ENCODE data around the gene KDR.

DNA sequence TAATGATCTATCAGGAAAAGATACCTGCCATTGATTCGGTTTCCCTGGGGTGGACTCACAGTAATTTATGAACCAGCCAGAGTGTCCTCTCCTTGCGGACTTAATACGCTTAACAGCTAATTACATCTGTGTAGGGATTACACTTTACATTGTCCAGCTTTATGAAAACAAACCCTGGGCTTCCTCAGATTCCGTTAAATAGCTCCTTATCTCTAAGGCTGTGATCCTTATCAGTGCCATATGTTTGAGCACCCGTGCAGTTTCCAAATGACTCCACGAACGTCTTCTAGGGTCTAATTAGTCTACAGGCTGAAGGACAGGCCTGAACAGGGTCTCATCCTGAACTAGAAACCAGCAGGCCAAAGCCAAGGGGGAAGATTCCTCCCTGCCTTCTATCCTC, 56.9 kb downstream of the KDR start:
- TF ChIP-seq, protein P1, sequence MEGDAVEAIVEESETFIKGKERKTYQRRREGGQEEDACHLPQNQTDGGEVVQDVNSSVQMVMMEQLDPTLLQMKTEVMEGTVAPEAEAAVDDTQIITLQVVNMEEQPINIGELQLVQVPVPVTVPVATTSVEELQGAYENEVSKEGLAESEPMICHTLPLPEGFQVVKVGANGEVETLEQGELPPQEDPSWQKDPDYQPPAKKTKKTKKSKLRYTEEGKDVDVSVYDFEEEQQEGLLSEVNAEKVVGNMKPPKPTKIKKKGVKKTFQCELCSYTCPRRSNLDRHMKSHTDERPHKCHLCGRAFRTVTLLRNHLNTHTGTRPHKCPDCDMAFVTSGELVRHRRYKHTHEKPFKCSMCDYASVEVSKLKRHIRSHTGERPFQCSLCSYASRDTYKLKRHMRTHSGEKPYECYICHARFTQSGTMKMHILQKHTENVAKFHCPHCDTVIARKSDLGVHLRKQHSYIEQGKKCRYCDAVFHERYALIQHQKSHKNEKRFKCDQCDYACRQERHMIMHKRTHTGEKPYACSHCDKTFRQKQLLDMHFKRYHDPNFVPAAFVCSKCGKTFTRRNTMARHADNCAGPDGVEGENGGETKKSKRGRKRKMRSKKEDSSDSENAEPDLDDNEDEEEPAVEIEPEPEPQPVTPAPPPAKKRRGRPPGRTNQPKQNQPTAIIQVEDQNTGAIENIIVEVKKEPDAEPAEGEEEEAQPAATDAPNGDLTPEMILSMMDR (IDR thresholded peaks at IDR 0.05), result no peak
- TF ChIP-seq, protein P2, sequence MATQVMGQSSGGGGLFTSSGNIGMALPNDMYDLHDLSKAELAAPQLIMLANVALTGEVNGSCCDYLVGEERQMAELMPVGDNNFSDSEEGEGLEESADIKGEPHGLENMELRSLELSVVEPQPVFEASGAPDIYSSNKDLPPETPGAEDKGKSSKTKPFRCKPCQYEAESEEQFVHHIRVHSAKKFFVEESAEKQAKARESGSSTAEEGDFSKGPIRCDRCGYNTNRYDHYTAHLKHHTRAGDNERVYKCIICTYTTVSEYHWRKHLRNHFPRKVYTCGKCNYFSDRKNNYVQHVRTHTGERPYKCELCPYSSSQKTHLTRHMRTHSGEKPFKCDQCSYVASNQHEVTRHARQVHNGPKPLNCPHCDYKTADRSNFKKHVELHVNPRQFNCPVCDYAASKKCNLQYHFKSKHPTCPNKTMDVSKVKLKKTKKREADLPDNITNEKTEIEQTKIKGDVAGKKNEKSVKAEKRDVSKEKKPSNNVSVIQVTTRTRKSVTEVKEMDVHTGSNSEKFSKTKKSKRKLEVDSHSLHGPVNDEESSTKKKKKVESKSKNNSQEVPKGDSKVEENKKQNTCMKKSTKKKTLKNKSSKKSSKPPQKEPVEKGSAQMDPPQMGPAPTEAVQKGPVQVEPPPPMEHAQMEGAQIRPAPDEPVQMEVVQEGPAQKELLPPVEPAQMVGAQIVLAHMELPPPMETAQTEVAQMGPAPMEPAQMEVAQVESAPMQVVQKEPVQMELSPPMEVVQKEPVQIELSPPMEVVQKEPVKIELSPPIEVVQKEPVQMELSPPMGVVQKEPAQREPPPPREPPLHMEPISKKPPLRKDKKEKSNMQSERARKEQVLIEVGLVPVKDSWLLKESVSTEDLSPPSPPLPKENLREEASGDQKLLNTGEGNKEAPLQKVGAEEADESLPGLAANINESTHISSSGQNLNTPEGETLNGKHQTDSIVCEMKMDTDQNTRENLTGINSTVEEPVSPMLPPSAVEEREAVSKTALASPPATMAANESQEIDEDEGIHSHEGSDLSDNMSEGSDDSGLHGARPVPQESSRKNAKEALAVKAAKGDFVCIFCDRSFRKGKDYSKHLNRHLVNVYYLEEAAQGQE (IDR thresholded peaks at IDR 0.05; ENCODE audit: low read depth, low read length), result no peak
- TF ChIP-seq TAF1 (IDR thresholded peaks at IDR 0.05; ENCODE audit: borderline replicate concordance, low read depth, low read length) (no peak), FOXM1 (IDR thresholded peaks at IDR 0.05; ENCODE audit: low read depth) (no peak), MXI1 (IDR thresholded peaks at IDR 0.05; ENCODE audit: low read depth, low read length) (no peak), TEAD4 (IDR thresholded peaks at IDR 0.05; ENCODE audit: borderline replicate concordance, insufficient read depth) (no peak), EP300 (IDR thresholded peaks at IDR 0.05; ENCODE audit: borderline replicate concordance in 1 of 2, low read depth in 1 of 2, low read length in 1 of 2) (no peak), NFIC (IDR thresholded peaks at IDR 0.05; ENCODE audit: borderline replicate concordance) (no peak), RCOR1 (IDR thresholded peaks at IDR 0.05; ENCODE audit: low read length) (no peak), RAD21 (IDR thresholded peaks at IDR 0.05; ENCODE audit: low read length) (no peak), POLR2AphosphoS5 (IDR thresholded peaks at IDR 0.05; ENCODE audit: low read depth, low read length) (no peak), RFX5 (IDR thresholded peaks at IDR 0.05; ENCODE audit: low read length) (no peak)
- TF ChIP-seq, protein P3, sequence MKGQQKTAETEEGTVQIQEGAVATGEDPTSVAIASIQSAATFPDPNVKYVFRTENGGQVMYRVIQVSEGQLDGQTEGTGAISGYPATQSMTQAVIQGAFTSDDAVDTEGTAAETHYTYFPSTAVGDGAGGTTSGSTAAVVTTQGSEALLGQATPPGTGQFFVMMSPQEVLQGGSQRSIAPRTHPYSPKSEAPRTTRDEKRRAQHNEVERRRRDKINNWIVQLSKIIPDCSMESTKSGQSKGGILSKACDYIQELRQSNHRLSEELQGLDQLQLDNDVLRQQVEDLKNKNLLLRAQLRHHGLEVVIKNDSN (IDR thresholded peaks at IDR 0.05; ENCODE audit: borderline replicate concordance, low read depth), result no peak
- TF ChIP-seq, protein P4, sequence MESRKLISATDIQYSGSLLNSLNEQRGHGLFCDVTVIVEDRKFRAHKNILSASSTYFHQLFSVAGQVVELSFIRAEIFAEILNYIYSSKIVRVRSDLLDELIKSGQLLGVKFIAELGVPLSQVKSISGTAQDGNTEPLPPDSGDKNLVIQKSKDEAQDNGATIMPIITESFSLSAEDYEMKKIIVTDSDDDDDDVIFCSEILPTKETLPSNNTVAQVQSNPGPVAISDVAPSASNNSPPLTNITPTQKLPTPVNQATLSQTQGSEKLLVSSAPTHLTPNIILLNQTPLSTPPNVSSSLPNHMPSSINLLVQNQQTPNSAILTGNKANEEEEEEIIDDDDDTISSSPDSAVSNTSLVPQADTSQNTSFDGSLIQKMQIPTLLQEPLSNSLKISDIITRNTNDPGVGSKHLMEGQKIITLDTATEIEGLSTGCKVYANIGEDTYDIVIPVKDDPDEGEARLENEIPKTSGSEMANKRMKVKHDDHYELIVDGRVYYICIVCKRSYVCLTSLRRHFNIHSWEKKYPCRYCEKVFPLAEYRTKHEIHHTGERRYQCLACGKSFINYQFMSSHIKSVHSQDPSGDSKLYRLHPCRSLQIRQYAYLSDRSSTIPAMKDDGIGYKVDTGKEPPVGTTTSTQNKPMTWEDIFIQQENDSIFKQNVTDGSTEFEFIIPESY (IDR thresholded peaks at IDR 0.05; ENCODE audit: borderline replicate concordance, low read depth), result no peak

Data from SK-N-SH (cell line).